Kidney (tissue), 22 donors: ENCODE data around the gene MYL5. TPM values are rescaled to one million over a fixed set of nuclear protein-coding genes. Genes with fewer than 3 reads are reported as not detected.

Experiments used
- DNase-seq, 5 donors: peaks; one replicate each; pipeline ENCODE4 v3.0.0-alpha.2; 2013 to 2020
- FAIRE-seq: peaks from 2 replicates; lab custom pipeline; 2012; peaks lifted over from hg19 to GRCh38; lab: Jason Lieb, UNC
- H3K27ac ChIP-seq, 2 donors: one replicate each; pipeline ENCODE4 v1.7.0; 2013; ENCODE audit warnings: low read depth in 2 of 2, low read length in 2 of 2, inconsistent platforms in 1 of 2
- H3K27me3 ChIP-seq: one replicate; pipeline ENCODE4 v1.7.1; 2013; ENCODE audit warnings: low read length, inconsistent platforms; ENCODE audit not compliant: control insufficient read depth, insufficient read depth
- H3K36me3 ChIP-seq, 3 donors: one replicate each; pipeline versions ENCODE4 v1.7.0 to v1.7.1; 2013; ENCODE audit warnings: low read length in 3 of 3, control low read depth in 1 of 3, inconsistent platforms in 1 of 3; ENCODE audit not compliant: insufficient read depth in 3 of 3, control insufficient read depth in 2 of 3
- H3K4me1 ChIP-seq, 3 donors: one replicate each; pipeline versions ENCODE4 v1.7.0 to v1.7.1; 2013; ENCODE audit warnings: low read length in 3 of 3, inconsistent platforms in 1 of 3, low read depth in 1 of 3; ENCODE audit not compliant: control insufficient read depth in 2 of 3, insufficient read depth in 2 of 3
- H3K4me3 ChIP-seq, 3 donors: one replicate each; pipeline versions ENCODE4 v1.7.0 to v1.8.1; 2013; ENCODE audit warnings: low read length in 3 of 3, control low read depth in 1 of 3, inconsistent platforms in 1 of 3
- H3K9ac ChIP-seq, 3 donors: one replicate each; pipeline versions ENCODE4 v1.7.0 to v1.7.1; 2013; ENCODE audit warnings: low read length in 3 of 3, control low read depth in 1 of 3, inconsistent platforms in 1 of 3
- H3K9me3 ChIP-seq, 3 donors: one replicate each; pipeline versions ENCODE4 v1.7.0 to v1.7.1; 2013; ENCODE audit warnings: low read length in 3 of 3, control low read depth in 1 of 3, inconsistent platforms in 1 of 3; ENCODE audit not compliant: control insufficient read depth in 2 of 3, insufficient read depth in 1 of 3
- CTCF ChIP-seq: IDR thresholded peaks from 3 replicates; pipeline ENCODE4 v1.5.1; 2012; ENCODE audit warnings: mild to moderate bottlenecking, moderate library complexity, borderline replicate concordance; ENCODE audit not compliant: insufficient read depth; ENCODE audit errors: extremely low read depth
- intact Hi-C: fragments of 100-400 bp; cut with DNase I; formaldehyde crosslinking; loops from one replicate; pipeline ENCODE4 v1.11.1; 2022
- long read RNA-seq, 10 donors: library from polyadenylated mRNA in 1 of 10; unstranded in 1 of 10; transcript quantifications; one replicate each; pipeline ENCODE4 v2.0.0 and lab custom pipeline, GENCODE V29; 2021 to 2026
- polyA plus RNA-seq: library from polyadenylated mRNA; stranded (reverse); fragments of 350-450 nt; fragmentation: Illumina TruSeq; extraction: RNeasy Lipid Tissue Mini Kit (QIAGEN cat#74804); gene quantifications from one replicate; pipeline ENCODE4 v1.2.3, GENCODE V29; 2014; ENCODE audit warnings: low read depth, low replicate concordance; ENCODE audit not compliant: insufficient read depth
- total RNA-seq: library from RNA; stranded (reverse); fragmentation: NEBNext Ultra II Directional; extraction: Animal tissue kit (Norgen Biotek cat#: 25700); gene quantifications from one replicate; pipeline ENCODE4 v1.2.1, GENCODE V29; 2021
- donor health status: control.
- donor health status: control.
- donor health status: control.
- donor health status: control.
- donor health status: control.
- donor health status: DM: yes; HTN: yes; CAD: no.
- donor health status: Normal renal cell carcinoma (clear cell type).

The MYL5 gene
- 17.9 TPM for total RNA-seq
- 29.6 TPM for polyA plus RNA-seq
- long read RNA-seq, donor 1, partial matches to known transcripts, result 0 of 1 reads
- long read RNA-seq, donor 1, other reads (novel, unspliced or antisense), result 0 of 1 reads
- long read RNA-seq, donor 2, result 0 reads
- long read RNA-seq, donor 3, partial matches to known transcripts, result 0 of 1 reads
- long read RNA-seq, donor 3, other reads (novel, unspliced or antisense), result 0 of 1 reads
- long read RNA-seq, donor 4, result 0 reads
- long read RNA-seq, donor 5, partial matches to known transcripts, result 25 of 73 reads
- long read RNA-seq, donor 5, other reads (novel, unspliced or antisense), result 48 of 73 reads
- long read RNA-seq, donor 6, partial matches to known transcripts, result 0 of 5 reads
- long read RNA-seq, donor 6, other reads (novel, unspliced or antisense), result 5 of 5 reads
- long read RNA-seq, donor 7, partial matches to known transcripts, result 1 of 10 reads
- long read RNA-seq, donor 7, other reads (novel, unspliced or antisense), result 9 of 10 reads
- long read RNA-seq, donor 8, result 0 reads
- long read RNA-seq, donor 9, result 0 reads
- long read RNA-seq, donor 10, result 0 reads

DNA sequence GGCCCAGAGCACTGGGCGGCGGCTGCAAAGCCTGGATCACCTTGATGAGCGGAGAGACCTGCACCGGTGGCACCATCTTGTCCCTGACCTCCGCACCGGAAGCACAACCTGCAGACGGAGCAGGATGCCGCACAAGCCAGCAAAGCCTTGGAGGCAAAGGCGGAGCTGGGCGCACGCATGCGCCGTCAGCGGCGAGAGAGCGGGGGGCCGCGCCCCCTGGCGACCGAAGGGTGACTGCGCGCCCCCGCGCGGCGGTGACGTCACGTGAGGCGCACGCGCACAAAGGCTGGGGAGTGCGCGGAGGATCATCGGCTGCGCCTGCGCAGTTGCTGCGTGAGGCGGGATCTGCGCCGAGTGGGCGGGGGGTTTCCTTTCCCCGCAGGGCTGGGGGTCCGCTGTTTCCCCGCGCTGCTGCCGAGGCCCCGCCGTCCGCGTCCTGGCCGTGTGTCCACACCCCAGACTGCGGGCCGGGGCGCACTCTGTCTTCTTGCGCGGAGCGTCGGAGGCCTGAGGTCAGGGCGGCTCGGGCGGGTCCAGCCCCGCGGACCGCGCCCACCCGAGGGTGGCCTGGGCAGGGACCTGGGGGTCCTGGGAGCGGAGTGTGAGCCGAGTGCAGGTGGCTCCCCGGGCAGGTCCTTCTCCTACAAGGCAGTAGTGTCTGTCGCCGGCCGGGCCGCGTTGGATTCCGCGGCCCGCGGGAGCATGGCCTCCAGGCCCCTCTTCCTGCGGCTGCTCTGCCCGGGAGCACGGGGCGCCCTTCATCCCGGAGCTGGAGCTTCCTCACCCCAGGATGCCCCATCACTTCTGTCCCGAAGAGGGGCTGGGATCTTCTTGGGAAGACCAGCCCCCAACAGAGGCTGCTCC, at the start of gene MYL5, which contains the start of gene ATP5ME:
MYL5 (plus strand) TSS at position 371 of the 864 bp plus-strand sequence. CDS start 3,485 bp downstream, outside the sequence.
ATP5ME (minus strand) TSS at position 105 of the 864 bp plus-strand sequence; CDS start at position 76, 29 bp downstream.
- Histone ChIP-seq H3K9ac (peak within 1 kb of the TSS; percentile 33 to 93 (median 83)), H3K4me1 (peaks cover 0 to 15% (median 0%) of the 10 kb centered on the region in 3 donors), H3K27me3 (no peaks in the 10 kb centered on the region), H3K27ac (peak within 1 kb of the TSS; percentile 90 to 98), H3K4me3 (peak within 1 kb of the TSS; percentile 61 to 83 (median 81)), H3K9me3 (no peaks in the 10 kb centered on the region), H3K36me3 (peaks cover 0 to 14% (median 10%) of the 10 kb centered on the region in 3 donors)
- TF ChIP-seq CTCF, result peak; percentile 77
- DNase-seq, result peak; percentile 98 to 99 (median 99)
- FAIRE-seq, result no peak
- intact Hi-C loops, result no loop called here

GRCh38 chr4:624705-625590, 49.4 kb upstream of the MYL5 start, which contains the start of gene PDE6B:
Gene PDE6B, plus strand, starts transcription at chr4:625573. Its CDS starts 54 bp downstream, at chr4:625627.
- no peak within 1 kb of the TSS for H3K9ac ChIP-seq
- TF ChIP-seq CTCF, result no peak
- peaks cover 0 to 4% (median 0%) of the 10 kb centered on the region in 3 donors for H3K4me1 ChIP-seq
- no peak for FAIRE-seq
- DNase-seq, result peak; percentile 80 to 94 (median 91)
- intact Hi-C loops, result no loop called here
- no peaks in the 10 kb centered on the region for H3K9me3 ChIP-seq
- H3K4me3 ChIP-seq, result no peak within 1 kb of the TSS
- no peak within 1 kb of the TSS for H3K27ac ChIP-seq
- H3K27me3 ChIP-seq, result no peaks in the 10 kb centered on the region
- H3K36me3 ChIP-seq, result no peaks in the 10 kb centered on the region

- no peak for FAIRE-seq
- TF ChIP-seq CTCF, result no peak
- H3K4me1 ChIP-seq, result peaks cover 0 to 4% (median 0%) of the 10 kb centered on the region in 3 donors
- H3K9me3 ChIP-seq, result no peaks in the 10 kb centered on the region
- DNase-seq, result no peak
- no peaks in the 10 kb centered on the region for H3K27me3 ChIP-seq
- H3K9ac ChIP-seq, result no peak overlapping the region
- intact Hi-C loops, result no loop called here
- H3K4me3 ChIP-seq, result no peak overlapping the region
- H3K36me3 ChIP-seq, result no peaks in the 10 kb centered on the region
- H3K27ac ChIP-seq, result no peak overlapping the region
Observed at GRCh38 chr4:625631-626161, 48.6 kb upstream of the MYL5 start.
